Natural killer cell (primary cell): Measurements from ENCODE around the gene COQ6. TPM values are rescaled to one million over a fixed set of nuclear protein-coding genes. Genes with fewer than 3 reads are reported as not detected.
"Not testable (repeated sequence)": the region's sequence is repeated elsewhere in the genome, so short reads cannot be mapped to it uniquely, and the experiment has no call there.

Source experiments
- ATAC-seq, 3 donors: fragments of 150-1000 bp in 2 of 3; fragments of 200-7000 bp in 1 of 3; cut with Tn5 transposase; 1 replicate in 1 of 3; 2 replicates in 2 of 3; pipeline ENCODE4 v1.10.0; 2021; ENCODE audit warnings: mild to moderate bottlenecking in 2 of 3, moderate library complexity in 2 of 3
- DNase-seq, 2 donors: peaks; one replicate each; pipeline versions ENCODE4 v3.0.0 to v3.0.0-alpha.2; 2013 to 2021; ENCODE audit warnings: mixed read lengths in 1 of 2
- H3K27ac ChIP-seq: one replicate; pipeline ENCODE4 v1.5.1; 2013; ENCODE audit warnings: mild to moderate bottlenecking, low read length
- H3K27me3 ChIP-seq: one replicate; pipeline ENCODE4 v1.6.1; 2013; ENCODE audit warnings: low read length; ENCODE audit not compliant: control insufficient read depth, insufficient read depth
- H3K36me3 ChIP-seq: one replicate; pipeline ENCODE4 v1.6.1; 2013; ENCODE audit warnings: low read length; ENCODE audit not compliant: control insufficient read depth, insufficient read depth
- H3K4me1 ChIP-seq: one replicate; pipeline ENCODE4 v1.6.1; 2013; ENCODE audit warnings: low read length; ENCODE audit not compliant: control insufficient read depth, insufficient read depth
- H3K4me3 ChIP-seq: one replicate; pipeline ENCODE4 v1.5.1; 2013; ENCODE audit warnings: low read length
- H3K9me3 ChIP-seq: one replicate; pipeline ENCODE4 v1.6.1; 2013; ENCODE audit warnings: low read length; ENCODE audit not compliant: control insufficient read depth, insufficient read depth
- H3K27ac Mint-ChIP-seq, 2 donors: one replicate each; pipeline ENCODE4 v1.8.0; 2022; ENCODE audit warnings: mild to moderate bottlenecking in 2 of 2, mixed read lengths in 2 of 2, moderate library complexity in 1 of 2
- H3K27me3 Mint-ChIP-seq, 2 donors: one replicate each; pipeline ENCODE4 v1.8.0; 2022; ENCODE audit warnings: low read depth in 2 of 2, mixed read lengths in 2 of 2
- H3K36me3 Mint-ChIP-seq: one replicate; pipeline ENCODE4 v1.8.0; 2022; ENCODE audit warnings: mixed read lengths
- H3K4me1 Mint-ChIP-seq, 2 donors: one replicate each; pipeline ENCODE4 v1.8.0; 2022; ENCODE audit warnings: mixed read lengths in 2 of 2
- H3K4me3 Mint-ChIP-seq: one replicate; pipeline ENCODE4 v1.8.0; 2022; ENCODE audit warnings: mild to moderate bottlenecking, moderate library complexity, mixed read lengths
- H3K9me3 Mint-ChIP-seq, 2 donors: one replicate each; pipeline ENCODE4 v1.8.0; 2022; ENCODE audit warnings: mixed read lengths in 2 of 2
- WGBS: methylation state at CpG from one replicate; pipeline ENCODE4 v1.1.7; 2013; ENCODE audit warnings: missing lambda C conversion rate; ENCODE audit not compliant: insufficient coverage; 5-methylcytosine and 5-hydroxymethylcytosine counted together
- intact Hi-C: fragments of 100-400 bp; cut with micrococcal nuclease; formaldehyde crosslinking; loops from one replicate; pipeline ENCODE4 v1.14.2; 2022
- total RNA-seq, 4 donors: library from RNA; stranded (reverse); fragments of 120-200 nt in 1 of 4; gene quantifications; one replicate each; pipeline versions ENCODE4 v1.2.3 to v1.2.4, GENCODE V29; 2013 to 2022
- TF ChIP-seq, protein P1 (sequence below): fragments of 200-600 bp; IDR thresholded peaks from one replicate; pipeline ENCODE4 v1.8.0; 2022; ENCODE audit warnings: antibody characterized with exemption

COQ6 gene
- total RNA-seq, 3 donors from 2014 or later (not counting 1 experiment from before 2014, with no cell fraction given), result 20.8 to 24.0 (median 21.7) TPM

DNA sequence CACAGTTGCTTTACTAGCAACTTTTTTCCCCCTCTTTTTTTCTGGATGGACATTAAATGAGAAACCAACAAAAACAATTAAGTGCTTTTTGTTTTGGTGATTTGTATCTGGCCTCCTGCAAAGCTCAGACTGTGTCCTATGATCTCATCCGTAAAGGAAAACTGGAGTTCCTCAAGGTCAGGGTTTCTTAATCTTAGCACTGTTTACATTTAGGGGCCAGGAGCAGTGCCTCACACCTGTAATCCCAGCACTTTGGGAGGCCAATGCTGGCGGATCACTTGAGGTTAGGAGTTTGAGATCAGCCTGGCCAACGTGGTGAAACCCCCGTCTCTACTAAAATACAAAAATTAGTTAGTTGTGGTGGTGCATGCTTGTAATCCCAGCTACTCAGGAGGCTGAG lies 41.0 kb downstream of the COQ6 start:
- intact Hi-C loops, result no loop called here
- TF ChIP-seq, protein P1, sequence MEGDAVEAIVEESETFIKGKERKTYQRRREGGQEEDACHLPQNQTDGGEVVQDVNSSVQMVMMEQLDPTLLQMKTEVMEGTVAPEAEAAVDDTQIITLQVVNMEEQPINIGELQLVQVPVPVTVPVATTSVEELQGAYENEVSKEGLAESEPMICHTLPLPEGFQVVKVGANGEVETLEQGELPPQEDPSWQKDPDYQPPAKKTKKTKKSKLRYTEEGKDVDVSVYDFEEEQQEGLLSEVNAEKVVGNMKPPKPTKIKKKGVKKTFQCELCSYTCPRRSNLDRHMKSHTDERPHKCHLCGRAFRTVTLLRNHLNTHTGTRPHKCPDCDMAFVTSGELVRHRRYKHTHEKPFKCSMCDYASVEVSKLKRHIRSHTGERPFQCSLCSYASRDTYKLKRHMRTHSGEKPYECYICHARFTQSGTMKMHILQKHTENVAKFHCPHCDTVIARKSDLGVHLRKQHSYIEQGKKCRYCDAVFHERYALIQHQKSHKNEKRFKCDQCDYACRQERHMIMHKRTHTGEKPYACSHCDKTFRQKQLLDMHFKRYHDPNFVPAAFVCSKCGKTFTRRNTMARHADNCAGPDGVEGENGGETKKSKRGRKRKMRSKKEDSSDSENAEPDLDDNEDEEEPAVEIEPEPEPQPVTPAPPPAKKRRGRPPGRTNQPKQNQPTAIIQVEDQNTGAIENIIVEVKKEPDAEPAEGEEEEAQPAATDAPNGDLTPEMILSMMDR, result no peak

DNA sequence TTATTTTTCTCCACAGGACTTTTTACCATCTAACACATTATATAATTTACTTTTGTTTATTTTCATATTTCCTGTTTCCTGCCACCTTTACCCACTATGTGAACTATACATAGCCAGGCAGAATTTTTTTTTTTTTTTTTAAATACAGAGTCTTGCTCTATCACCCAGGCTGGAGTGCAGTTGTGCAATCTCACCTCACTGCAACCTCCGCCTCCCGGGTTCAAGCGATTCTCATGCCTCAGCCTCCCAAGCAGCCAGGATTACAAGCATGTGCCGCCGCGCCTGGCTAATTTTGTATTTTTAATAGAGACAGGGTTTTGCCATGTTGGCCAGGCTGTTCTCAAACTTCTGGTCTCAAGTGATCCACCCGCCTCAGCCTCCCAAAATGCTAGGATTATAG lies 44.8 kb downstream of the COQ6 start:
- DNase-seq, H3K36me3 ChIP-seq, H3K9me3 Mint-ChIP-seq, H3K4me1 Mint-ChIP-seq, H3K36me3 Mint-ChIP-seq, H3K27me3 ChIP-seq, ATAC-seq, H3K4me1 ChIP-seq, H3K4me3 Mint-ChIP-seq, H3K4me3 ChIP-seq, H3K27ac Mint-ChIP-seq, H3K9me3 ChIP-seq, H3K27me3 Mint-ChIP-seq, intact Hi-C loops, H3K27ac ChIP-seq: not testable (repeated sequence)
- 98% methylated on average over 7 of the region's 7 CpGs for WGBS

More for the DNA sequence above, 41.0 kb downstream of the COQ6 start:
- DNase-seq (no peak), ATAC-seq (no peak)
- Mint-ChIP-seq H3K27ac (no peak overlapping the region), H3K4me3 (no peak overlapping the region), H3K4me1 (no peaks in the 10 kb centered on the region), H3K36me3 (peaks cover 7% of the 10 kb centered on the region), H3K9me3 (no peaks in the 10 kb centered on the region), H3K27me3 (no peaks in the 10 kb centered on the region)
- H3K9me3 ChIP-seq, result no peaks in the 10 kb centered on the region
- H3K27ac ChIP-seq, result no peak overlapping the region
- no peak overlapping the region for H3K4me3 ChIP-seq
- 82% methylated on average over 4 of the region's 4 CpGs for WGBS
- peaks cover 6% of the 10 kb centered on the region for H3K36me3 ChIP-seq
- H3K27me3 ChIP-seq, result no peaks in the 10 kb centered on the region
- H3K4me1 ChIP-seq, result no peaks in the 10 kb centered on the region

GRCh38 chr14:73995977-73996378 lies 45.9 kb downstream of the COQ6 start:
- Histone ChIP-seq H3K27ac (no peak overlapping the region), H3K27me3 (no peaks in the 10 kb centered on the region), H3K9me3 (no peaks in the 10 kb centered on the region), H3K36me3 (peaks cover 3% of the 10 kb centered on the region), H3K4me1 (no peaks in the 10 kb centered on the region), H3K4me3 (no peak overlapping the region)
- TF ChIP-seq, protein P1, result no peak
- 97% methylated on average over 8 of the region's 8 CpGs for WGBS
- ATAC-seq (no peak), DNase-seq (no peak)
- no peaks in the 10 kb centered on the region for H3K9me3 Mint-ChIP-seq
- no peaks in the 10 kb centered on the region for H3K27me3 Mint-ChIP-seq
- H3K36me3 Mint-ChIP-seq, result no peaks in the 10 kb centered on the region
- H3K27ac Mint-ChIP-seq, result no peak overlapping the region
- H3K4me1 Mint-ChIP-seq, result no peaks in the 10 kb centered on the region
- intact Hi-C loops, result no loop called here
- H3K4me3 Mint-ChIP-seq, result no peak overlapping the region

- Histone ChIP-seq H3K4me3 (no peak overlapping the region), H3K4me1 (no peaks in the 10 kb centered on the region), H3K27me3 (no peaks in the 10 kb centered on the region), H3K27ac (no peak overlapping the region), H3K9me3 (no peaks in the 10 kb centered on the region), H3K36me3 (peaks cover 3% of the 10 kb centered on the region)
- TF ChIP-seq, protein P1, result no peak
- DNase-seq (no peak), ATAC-seq (no peak)
- Mint-ChIP-seq H3K36me3 (no peaks in the 10 kb centered on the region), H3K9me3 (no peaks in the 10 kb centered on the region), H3K4me1 (no peaks in the 10 kb centered on the region), H3K27me3 (no peaks in the 10 kb centered on the region), H3K27ac (no peak overlapping the region), H3K4me3 (no peak overlapping the region)
- 60% methylated on average over 2 of the region's 2 CpGs for WGBS
- intact Hi-C loops, result no loop called here
Measured at GRCh38 chr14:73996731-73997107, 46.6 kb downstream of the COQ6 start.
